Spleen (tissue), 7 donors: Measurements from ENCODE around the gene AHCTF1.

Experiments
- POLR2A ChIP-seq, 3 donors: fragments of 450-650 bp; IDR thresholded peaks; one replicate each; pipeline ENCODE4 v1.5.1; 2017; ENCODE audit warnings: antibody characterized with exemption in 3 of 3, mild to moderate bottlenecking in 1 of 3
- POLR2AphosphoS5 ChIP-seq, 3 donors: sonication (generic); formaldehyde crosslinking; IDR thresholded peaks; one replicate each; pipeline ENCODE4 v1.5.1; 2017; ENCODE audit warnings: antibody characterized with exemption in 3 of 3
- TF ChIP-seq, protein P1 (sequence below), 11 experiments: fragments of 200-600 bp in 7 of 11; fragments of 450-650 bp in 4 of 11; sonication (generic) in 4 of 11; IDR thresholded peaks in 8 of 11; conservative IDR thresholded peaks in 3 of 11; 1 replicate in 7 of 11; 2 replicates in 4 of 11; pipeline versions ENCODE4 v1.4.0 to v1.8.0; 2016 to 2021; ENCODE audit warnings: antibody characterized with exemption in 11 of 11, inconsistent platforms in 4 of 11, mild to moderate bottlenecking in 1 of 11
- donor health status: DM: no; HTN: no; CAD: no; lungs with moderate emphysema.
- donor health status: DM: no; HTN: no; CAD: no.
- donor health status: DM: no; HTN: no; CAD: no.

DNA sequence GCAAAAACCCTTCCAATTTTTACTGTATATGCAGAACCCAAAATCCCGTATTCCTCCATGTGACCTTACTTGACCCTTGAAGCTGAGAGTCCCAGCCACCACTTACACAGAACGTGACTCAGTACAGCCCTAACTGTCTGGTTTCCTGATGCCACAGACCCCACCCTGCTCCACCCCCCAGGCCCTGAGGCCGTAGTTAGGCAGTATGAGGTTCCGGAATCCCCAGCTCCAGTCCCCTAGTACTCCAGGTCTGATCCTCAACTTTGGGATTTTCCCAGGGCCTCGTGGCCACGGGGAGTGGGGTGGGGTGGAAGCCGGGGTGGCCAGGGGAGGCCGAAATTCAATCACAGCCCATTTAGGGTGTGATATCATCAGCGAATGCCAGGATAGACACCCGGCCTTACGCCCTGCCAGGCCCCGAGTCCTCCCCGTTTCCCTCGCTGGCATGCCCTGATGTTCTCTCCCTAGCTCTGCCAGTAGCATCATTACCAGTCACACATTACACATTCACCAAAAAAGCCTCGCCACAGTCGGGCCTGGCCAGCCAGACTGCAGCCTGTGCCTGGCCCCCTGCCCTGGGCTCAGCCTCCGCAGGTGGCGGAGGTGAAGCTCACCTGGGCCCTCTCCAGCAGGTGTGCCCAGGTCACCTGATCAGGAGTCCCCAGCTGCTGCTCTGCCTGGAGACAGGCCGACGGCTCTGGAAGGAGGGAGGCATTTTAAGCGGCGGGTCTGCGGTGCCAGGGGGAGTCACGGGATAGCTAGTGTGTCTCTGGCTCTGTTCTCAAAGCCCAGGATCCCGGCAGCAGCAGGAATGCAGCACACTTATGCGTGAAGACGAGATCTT is 136.7 kb downstream of the AHCTF1 start:
- TF ChIP-seq, protein P1, sequence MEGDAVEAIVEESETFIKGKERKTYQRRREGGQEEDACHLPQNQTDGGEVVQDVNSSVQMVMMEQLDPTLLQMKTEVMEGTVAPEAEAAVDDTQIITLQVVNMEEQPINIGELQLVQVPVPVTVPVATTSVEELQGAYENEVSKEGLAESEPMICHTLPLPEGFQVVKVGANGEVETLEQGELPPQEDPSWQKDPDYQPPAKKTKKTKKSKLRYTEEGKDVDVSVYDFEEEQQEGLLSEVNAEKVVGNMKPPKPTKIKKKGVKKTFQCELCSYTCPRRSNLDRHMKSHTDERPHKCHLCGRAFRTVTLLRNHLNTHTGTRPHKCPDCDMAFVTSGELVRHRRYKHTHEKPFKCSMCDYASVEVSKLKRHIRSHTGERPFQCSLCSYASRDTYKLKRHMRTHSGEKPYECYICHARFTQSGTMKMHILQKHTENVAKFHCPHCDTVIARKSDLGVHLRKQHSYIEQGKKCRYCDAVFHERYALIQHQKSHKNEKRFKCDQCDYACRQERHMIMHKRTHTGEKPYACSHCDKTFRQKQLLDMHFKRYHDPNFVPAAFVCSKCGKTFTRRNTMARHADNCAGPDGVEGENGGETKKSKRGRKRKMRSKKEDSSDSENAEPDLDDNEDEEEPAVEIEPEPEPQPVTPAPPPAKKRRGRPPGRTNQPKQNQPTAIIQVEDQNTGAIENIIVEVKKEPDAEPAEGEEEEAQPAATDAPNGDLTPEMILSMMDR (IDR thresholded peaks at IDR 0.05 in 8 of 11, conservative IDR thresholded peaks at IDR 0.05 in 3 of 11): no peak
- TF ChIP-seq POLR2A (IDR thresholded peaks at IDR 0.05) (no peak), POLR2AphosphoS5 (IDR thresholded peaks at IDR 0.05) (no peak)
